ENCODE results near the gene CAPNS2.

DNA sequence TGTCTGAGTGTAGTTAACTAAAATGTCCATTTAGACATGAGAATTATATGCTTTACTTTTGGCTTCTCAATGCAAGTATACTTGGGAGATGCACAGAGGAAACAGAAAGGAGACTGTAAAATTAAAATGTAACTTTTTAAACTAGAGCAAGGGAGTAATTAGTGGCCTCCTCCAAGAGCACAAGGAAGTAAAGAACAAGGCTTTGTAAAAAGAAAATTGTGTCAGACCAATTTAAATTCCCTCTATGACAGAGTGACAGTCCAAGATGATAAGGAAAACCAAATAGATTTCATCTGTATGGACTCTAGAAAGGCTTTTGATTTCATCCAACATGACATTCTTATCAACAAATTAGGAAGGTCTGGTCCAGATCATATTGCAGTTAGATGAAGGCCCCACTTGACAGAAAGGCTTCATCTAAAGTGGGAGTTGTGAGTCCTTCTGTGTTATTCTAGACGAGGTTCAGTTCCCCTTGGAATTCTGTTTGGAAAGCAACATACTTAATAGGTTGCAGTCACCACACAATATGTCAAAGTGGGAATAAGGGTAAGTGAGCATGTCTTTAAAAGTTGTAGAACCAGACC is 6.5 kb upstream of the CAPNS2 start:
- TF ChIP-seq ELF4 (IDR thresholded peaks at IDR 0.05) (no peak), BHLHE40 (IDR thresholded peaks at IDR 0.05; ENCODE audit: borderline replicate concordance) (no peak), FOXK2 (IDR thresholded peaks at IDR 0.05) (no peak), FOXM1 (IDR thresholded peaks at IDR 0.05; ENCODE audit: borderline replicate concordance) (no peak), LEF1 (IDR thresholded peaks at IDR 0.05; ENCODE audit: borderline replicate concordance) (no peak)
